K562 (cell line): Measurements from ENCODE around the gene USP44. TPM values are rescaled to one million over a fixed set of nuclear protein-coding genes. Genes with fewer than 3 reads are reported as not detected.

ENCODE experiments used
- ATAC-seq: fragments of 200-7000 bp; cut with Tn5 transposase; 3 replicates; pipeline ENCODE4 v1.9.1; 2020; ENCODE audit warnings: moderate library complexity
- BruUV-seq: library from RNA; stranded (reverse); fragments of 400-500 nt; replicated peaks from 2 replicates; lab custom pipeline; 2021; lab: Mats Ljungman, UMichigan
- CTCF ChIA-PET: fragments of 300-600 bp; formaldehyde crosslinking; extraction: SDS; loops from one replicate; lab custom pipeline; 2021; ENCODE audit warnings: low intra/inter-chr PET ratio; lab: Yijun Ruan, JAX
- POLR2A ChIA-PET: fragments of 300-600, 350-650 bp; sonication (Branson Sonifier 250); formaldehyde crosslinking; extraction: SDS; loops from one replicate; lab custom pipeline; 2021; ENCODE audit warnings: antibody characterized with exemption, inconsistent platforms; lab: Yijun Ruan, JAX
- DNase-seq, 4 experiments: peaks; one replicate each; pipeline versions ENCODE4 v3.0.0 to v3.0.0-alpha.2; 2011 to 2018; ENCODE audit warnings: low spot score in 3 of 4, mixed read lengths in 3 of 4; ENCODE audit errors: extremely low read depth in 1 of 4
- FAIRE-seq: peaks from 2 replicates; lab custom pipeline; 2011; peaks lifted over from hg19 to GRCh38; lab: Jason Lieb, UNC
- H2AFZ ChIP-seq: 2 replicates; pipeline ENCODE4 v1.6.0; 2011; ENCODE audit warnings: low read depth, low read length, control low read depth, inconsistent platforms
- H3K27ac ChIP-seq: fragments of 200-600 bp; 3 replicates; pipeline ENCODE4 v1.8.0; 2011; ENCODE audit warnings: low read depth, mild to moderate bottlenecking, control low read depth, inconsistent platforms, low read length, moderate library complexity, mixed read lengths; ENCODE audit errors: extremely low read depth
- H3K27me3 ChIP-seq, 2 experiments: fragments of 300-600 bp in 1 of 2; 2 replicates in 1 of 2; 3 replicates in 1 of 2; pipeline versions ENCODE4 v1.6.0 to v1.8.0; 2011; ENCODE audit warnings: inconsistent platforms in 2 of 2, low read length in 2 of 2, mild to moderate bottlenecking in 1 of 2, mixed read lengths in 1 of 2, moderate library complexity in 1 of 2; ENCODE audit not compliant: control insufficient read depth in 2 of 2, insufficient read depth in 2 of 2
- H3K36me3 ChIP-seq: fragments of 300-600 bp; 3 replicates; pipeline ENCODE4 v1.8.0; 2011; ENCODE audit warnings: mild to moderate bottlenecking, low read length, inconsistent platforms; ENCODE audit not compliant: control insufficient read depth, insufficient read depth
- H3K4me1 ChIP-seq, 2 experiments: fragments of 200-600 bp in 1 of 2; replicated peaks in 1 of 2; 2 replicates in 1 of 2; 3 replicates in 1 of 2; pipeline versions ENCODE4 v1.5.1 to v1.8.0; 2011; ENCODE audit warnings: inconsistent platforms in 2 of 2, low read length in 2 of 2, mild to moderate bottlenecking in 1 of 2, mixed read lengths in 1 of 2, moderate library complexity in 1 of 2; ENCODE audit not compliant: control insufficient read depth in 2 of 2, insufficient read depth in 2 of 2
- H3K4me2 ChIP-seq: 2 replicates; pipeline ENCODE4 v1.6.1; 2011; ENCODE audit warnings: low read length, control low read depth, inconsistent platforms, mixed read lengths; ENCODE audit not compliant: insufficient read depth
- H3K4me3 ChIP-seq: fragments of 200-600 bp; sonication (generic), shearing (Covaris generic); 2 replicates; pipeline ENCODE4 v1.5.1; 2016; ENCODE audit warnings: control low read depth, inconsistent platforms
- H3K79me2 ChIP-seq: fragments of 200-600 bp; 3 replicates; pipeline ENCODE4 v1.8.0; 2011; ENCODE audit warnings: low read length, inconsistent platforms; ENCODE audit not compliant: control insufficient read depth, insufficient read depth
- H3K9ac ChIP-seq, 2 experiments: 2 replicates each; pipeline versions ENCODE4 v1.6.0 to v1.6.1; 2011; ENCODE audit warnings: low read depth in 2 of 2, low read length in 2 of 2, control low read depth in 1 of 2, inconsistent platforms in 1 of 2, mild to moderate bottlenecking in 1 of 2, mixed read lengths in 1 of 2; ENCODE audit not compliant: insufficient read depth in 1 of 2
- H3K9me1 ChIP-seq: one replicate; pipeline ENCODE4 v1.6.0; 2011; ENCODE audit warnings: inconsistent platforms, mild to moderate bottlenecking, low read length, moderate library complexity; ENCODE audit not compliant: control insufficient read depth, insufficient read depth
- H3K9me3 ChIP-seq: replicated peaks from 2 replicates; pipeline ENCODE4 v1.5.1; 2011; ENCODE audit warnings: low read depth, low read length, inconsistent platforms; ENCODE audit not compliant: control insufficient read depth, insufficient read depth
- H4K20me1 ChIP-seq: replicated peaks from 2 replicates; pipeline ENCODE4 v1.6.1; 2011; ENCODE audit warnings: low read length, inconsistent platforms, mixed read lengths; ENCODE audit not compliant: control insufficient read depth, insufficient read depth
- ATF6 ChIP-seq: sonication (generic); formaldehyde crosslinking; IDR thresholded peaks from 2 replicates; pipeline ENCODE4 v1.4.0; 2020; ENCODE audit warnings: mild to moderate bottlenecking, missing genetic modification reagents
- COPS2 ChIP-seq: fragments of 450-650 bp; conservative IDR thresholded peaks from 2 replicates; pipeline ENCODE4 v1.6.1; 2016; ENCODE audit warnings: mild to moderate bottlenecking, moderate library complexity
- CTCF ChIP-seq, 3 experiments: IDR thresholded peaks in 2 of 3; conservative IDR thresholded peaks in 1 of 3; 2 replicates each; pipeline ENCODE4 v1.5.1; 2011 to 2012; ENCODE audit warnings: low read length in 3 of 3, mild to moderate bottlenecking in 3 of 3, control low read depth in 2 of 3, improper control_type of control experiment in 1 of 3, inconsistent platforms in 1 of 3, low read depth in 1 of 3, mixed read lengths in 1 of 3, moderate library complexity in 1 of 3; ENCODE audit not compliant: insufficient read depth in 2 of 3
- FOXA3 ChIP-seq, 2 experiments: fragments of 450-650 bp in 1 of 2; sonication (generic) in 1 of 2; formaldehyde crosslinking; IDR thresholded peaks in 1 of 2; conservative IDR thresholded peaks in 1 of 2; 2 replicates each; pipeline versions ENCODE4 v1.4.0 to v1.8.0; 2020 to 2022; ENCODE audit warnings: mild to moderate bottlenecking in 2 of 2, missing genetic modification reagents in 1 of 2
- JUN ChIP-seq, 2 experiments: sonication (generic) in 1 of 2; formaldehyde crosslinking in 1 of 2; IDR thresholded peaks; 2 replicates each; pipeline versions ENCODE4 v1.6.1 to v1.8.0; 2012 to 2022; ENCODE audit warnings: borderline replicate concordance in 2 of 2, mild to moderate bottlenecking in 2 of 2, improper control_type of control experiment in 1 of 2, low read depth in 1 of 2, low read length in 1 of 2, missing genetic modification reagents in 1 of 2
- NFATC3 ChIP-seq: fragments of 450-650 bp; IDR thresholded peaks from 2 replicates; pipeline ENCODE4 v1.6.1; 2017; ENCODE audit warnings: mild to moderate bottlenecking
- SAP30 ChIP-seq: fragments of 200-600 bp; sonication (generic); IDR thresholded peaks from 2 replicates; pipeline ENCODE4 v1.6.1; 2012; ENCODE audit warnings: borderline replicate concordance, low read depth, mild to moderate bottlenecking, moderate library complexity, low read length, control low read depth, inconsistent platforms; ENCODE audit not compliant: insufficient read depth, poor library complexity, severe bottlenecking
- TAF9B ChIP-seq: fragments of 450-650 bp; IDR thresholded peaks from 2 replicates; pipeline ENCODE4 v1.6.1; 2018; ENCODE audit warnings: mild to moderate bottlenecking; ENCODE audit not compliant: partially characterized antibody
- TFAP4 ChIP-seq: sonication (generic); formaldehyde crosslinking; IDR thresholded peaks from 2 replicates; pipeline ENCODE4 v1.8.0; 2022; ENCODE audit warnings: missing genetic modification reagents, mild to moderate bottlenecking, moderate library complexity, borderline replicate concordance
- WGBS: fragments of 100-300 bp; shearing (Covaris generic); methylation state at CpG from one replicate; pipeline ENCODE4 v1.1.6; 2016; ENCODE audit warnings: low coverage, mixed read lengths; ENCODE audit not compliant: insufficient coverage; ENCODE audit errors: missing lambda C conversion rate; 5-methylcytosine and 5-hydroxymethylcytosine counted together
- in situ Hi-C: fragments of 300-500 bp; cut with MboI; formaldehyde crosslinking; loops from 4 replicates; pipeline ENCODE4 v1.15.0; 2018; ENCODE audit warnings: inconsistent platforms, mixed read lengths
- intact Hi-C: fragments of 100-400 bp; cut with micrococcal nuclease; formaldehyde crosslinking; loops from 2 replicates; pipeline ENCODE4 v1.14.2; 2022
- polyA plus RNA-seq, 8 experiments: library from polyadenylated mRNA; depleted of rRNA in 4 of 8; stranded (reverse) in 5 of 8; unstranded in 3 of 8; fragments of >200 nt; fragmentation: Nextera tagmentation in 2 of 8; fragmentation: Illumina TruSeq in 1 of 8; extraction: Ambion mirVana in 2 of 8; extraction: Trizol in 1 of 8; gene quantifications; 2 replicates each; pipeline versions ENCODE4 v1.2.1 to v1.2.3, GENCODE V29; 2011 to 2014; ENCODE audit warnings: inconsistent platforms in 1 of 8, missing spikeins in 1 of 8
- total RNA-seq, 7 experiments: library from RNA; depleted of rRNA in 6 of 7; stranded (reverse); fragments of >200 nt in 6 of 7; fragmentation: Illumina TruSeq in 2 of 7; extraction: Trizol in 2 of 7; gene quantifications; 2 replicates each; pipeline versions ENCODE4 v1.2.1 to v1.2.3, GENCODE V29; 2011 to 2021; ENCODE audit warnings: low replicate concordance in 1 of 7

The USP44 gene
- total and polyA plus RNA-seq, 9 of the 15 experiments (the other 6 are each of a cell fraction or from before 2014, with no cell fraction given): 2.1 to 5.7 (median 2.8) TPM

GRCh38 chr12:95538656-95539055 lies 12.6 kb downstream of the USP44 start:
- H3K79me2 ChIP-seq: no peaks in the 10 kb centered on the region
- TF ChIP-seq JUN (IDR thresholded peaks at IDR 0.05; ENCODE audit: borderline replicate concordance, low read depth, low read length): no peak
- TF ChIP-seq JUN (CRISPR knock-in tag; IDR thresholded peaks at IDR 0.05; ENCODE audit: borderline replicate concordance): no peak
- no peak for TF ChIP-seq COPS2
- TF ChIP-seq CTCF (IDR thresholded peaks at IDR 0.05 in 2 of 3, conservative IDR thresholded peaks at IDR 0.05 in 1 of 3; ENCODE audit: insufficient read depth in 2 of 3, low read depth in 1 of 3, low read length in 3 of 3): no peak
- TF ChIP-seq SAP30: no peak
- TF ChIP-seq TFAP4 (CRISPR knock-in tag): no peak
- no peak for TF ChIP-seq TAF9B
- TF ChIP-seq NFATC3: no peak
- no peak for TF ChIP-seq FOXA3 (CRISPR knock-in tag; conservative IDR thresholded peaks at IDR 0.05 in 1 of 2, IDR thresholded peaks at IDR 0.05 in 1 of 2)
- TF ChIP-seq ATF6 (CRISPR knock-in tag): no peak
- H3K36me3 ChIP-seq: no peaks in the 10 kb centered on the region
- H4K20me1 ChIP-seq: no peaks in the 10 kb centered on the region
- ATAC-seq (no peak), FAIRE-seq (no peak), DNase-seq (no peak)
- no TSS peak for BruUV-seq
- no peak overlapping the region for H3K4me2 ChIP-seq
- H3K9ac ChIP-seq: no peak overlapping the region
- H3K9me1 ChIP-seq: no peaks in the 10 kb centered on the region
- intact Hi-C loops: loop anchor here (5.0 kb wide), 1 partner anchor 39 kb away; no protein-coding TSS in a partner anchor
- in situ Hi-C loops: no loop called here
- H2AFZ ChIP-seq: no peak overlapping the region
- H3K4me3 ChIP-seq: no peak overlapping the region
- H3K4me1 ChIP-seq: no peaks in the 10 kb centered on the region
- no peaks in the 10 kb centered on the region for H3K9me3 ChIP-seq
- ChIA-PET POLR2A (interaction anchor here (1.7 kb wide), 1 partner anchor 65 kb away, joined by 5 read pairs; the partner anchor contains the start of gene METAP2), CTCF (no interaction called here)
- H3K27me3 ChIP-seq: no peaks in the 10 kb centered on the region
- WGBS: 43% methylated on average over 5 of the region's 5 CpGs
- no peak overlapping the region for H3K27ac ChIP-seq
